ENCODE results near the gene TFPT.

TFPT gene

DNA sequence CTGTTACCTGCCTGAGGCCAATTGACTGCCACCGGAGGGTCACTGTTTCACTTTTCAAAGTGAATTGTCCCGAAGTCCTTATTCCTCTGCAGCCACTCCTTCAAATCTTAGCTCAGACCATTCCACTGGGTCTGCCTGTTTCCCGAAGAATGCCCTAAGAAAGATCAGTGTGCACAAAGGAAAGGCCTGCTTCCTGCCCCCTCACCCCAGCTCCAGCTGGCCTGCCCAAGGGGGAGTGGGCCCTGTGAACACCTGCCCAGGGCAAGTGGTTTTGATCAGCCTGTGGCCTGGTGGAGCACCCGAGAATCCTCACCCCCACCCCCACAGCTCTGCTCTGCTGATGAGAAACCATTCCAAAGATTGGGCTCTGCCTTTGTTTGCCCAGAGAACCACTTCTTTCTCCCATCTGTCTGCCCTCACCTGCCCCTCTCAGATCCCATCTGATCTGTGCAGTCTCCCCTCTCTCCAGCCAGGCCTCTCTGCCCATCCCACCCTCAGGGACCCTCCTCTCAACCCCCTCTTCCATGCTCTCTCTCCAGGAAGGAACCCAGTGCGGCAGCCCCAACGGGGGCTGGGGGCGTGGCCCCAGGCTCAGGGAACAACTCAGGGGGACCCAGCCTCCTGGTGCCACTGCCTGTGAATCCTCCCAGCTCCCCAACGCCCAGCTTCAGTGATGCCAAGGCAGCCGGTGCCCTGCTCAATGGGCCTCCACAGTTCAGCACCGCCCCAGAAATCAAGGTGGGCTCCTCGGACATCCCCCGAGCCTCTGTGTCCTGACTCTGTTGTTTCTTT, 33.8 kb upstream of the TFPT start:
- FAIRE-seq (no peak), DNase-seq (ENCODE audit: low spot score) (no peak)

DNA sequence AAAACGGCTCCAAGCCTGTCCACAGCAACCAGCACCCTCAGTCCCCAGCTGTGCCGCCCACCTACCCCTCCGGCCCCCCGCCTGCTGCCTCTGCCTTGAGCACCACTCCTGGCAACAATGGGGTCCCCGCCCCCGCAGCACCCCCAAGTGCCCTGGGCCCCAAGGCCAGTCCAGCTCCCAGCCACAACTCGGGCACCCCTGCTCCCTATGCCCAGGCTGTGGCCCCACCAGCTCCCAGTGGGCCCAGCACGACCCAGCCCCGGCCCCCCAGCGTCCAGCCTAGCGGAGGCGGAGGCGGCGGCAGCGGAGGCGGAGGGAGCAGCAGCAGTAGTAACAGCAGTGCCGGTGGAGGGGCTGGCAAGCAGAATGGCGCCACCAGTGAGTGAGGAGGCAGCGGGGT, 32.7 kb upstream of the TFPT start:
- no peak for DNase-seq (ENCODE audit: low spot score)
- FAIRE-seq, result no peak

DNA sequence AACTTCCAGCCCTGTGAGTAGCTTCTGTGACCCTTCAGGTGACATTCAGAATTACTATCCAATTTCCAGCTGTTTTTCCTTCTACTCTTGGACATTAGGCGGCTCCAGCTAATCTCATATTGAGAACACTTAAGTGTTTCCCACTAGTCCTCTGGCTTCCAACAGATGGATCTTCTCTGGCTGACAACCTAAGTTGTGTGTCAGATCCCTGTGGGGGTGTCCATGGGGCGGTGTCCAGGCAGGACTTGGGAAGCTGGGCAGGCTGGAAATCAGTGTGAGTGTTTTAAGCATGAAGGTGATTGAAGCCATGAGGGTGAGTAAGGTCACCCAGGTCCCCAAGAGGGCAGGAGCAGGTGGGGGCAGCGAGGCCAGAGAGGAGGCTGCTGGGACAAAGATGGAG, 32.2 kb upstream of the TFPT start:
- FAIRE-seq (no peak), DNase-seq (ENCODE audit: low spot score) (no peak)

DNA sequence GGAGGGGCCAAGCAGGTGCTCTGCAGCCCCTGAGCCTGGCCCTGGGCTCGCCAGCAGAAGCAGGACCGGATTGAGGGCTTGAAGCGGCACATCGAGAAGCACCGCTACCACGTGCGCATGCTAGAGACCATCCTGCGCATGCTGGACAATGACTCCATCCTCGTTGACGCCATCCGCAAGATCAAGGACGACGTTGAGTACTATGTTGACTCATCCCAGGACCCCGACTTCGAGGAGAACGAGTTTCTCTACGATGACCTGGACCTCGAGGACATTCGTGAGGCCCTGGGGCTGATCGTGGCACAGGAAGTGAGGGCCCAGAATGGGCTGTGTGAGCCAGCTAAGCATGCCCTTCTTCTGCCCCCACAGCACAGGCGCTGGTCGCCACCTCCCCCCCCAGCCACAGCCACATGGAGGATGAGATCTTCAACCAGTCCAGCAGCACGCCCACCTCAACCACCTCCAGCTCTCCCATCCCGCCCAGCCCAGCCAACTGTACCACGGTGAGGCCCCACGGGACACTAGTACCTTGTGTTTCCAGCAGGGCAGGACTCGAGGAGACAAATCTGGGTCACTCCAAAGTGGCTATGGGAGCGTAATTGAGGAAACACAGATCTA, 30.2 kb upstream of the TFPT start:
- FAIRE-seq (no peak), DNase-seq (ENCODE audit: low spot score) (no peak)

DNA sequence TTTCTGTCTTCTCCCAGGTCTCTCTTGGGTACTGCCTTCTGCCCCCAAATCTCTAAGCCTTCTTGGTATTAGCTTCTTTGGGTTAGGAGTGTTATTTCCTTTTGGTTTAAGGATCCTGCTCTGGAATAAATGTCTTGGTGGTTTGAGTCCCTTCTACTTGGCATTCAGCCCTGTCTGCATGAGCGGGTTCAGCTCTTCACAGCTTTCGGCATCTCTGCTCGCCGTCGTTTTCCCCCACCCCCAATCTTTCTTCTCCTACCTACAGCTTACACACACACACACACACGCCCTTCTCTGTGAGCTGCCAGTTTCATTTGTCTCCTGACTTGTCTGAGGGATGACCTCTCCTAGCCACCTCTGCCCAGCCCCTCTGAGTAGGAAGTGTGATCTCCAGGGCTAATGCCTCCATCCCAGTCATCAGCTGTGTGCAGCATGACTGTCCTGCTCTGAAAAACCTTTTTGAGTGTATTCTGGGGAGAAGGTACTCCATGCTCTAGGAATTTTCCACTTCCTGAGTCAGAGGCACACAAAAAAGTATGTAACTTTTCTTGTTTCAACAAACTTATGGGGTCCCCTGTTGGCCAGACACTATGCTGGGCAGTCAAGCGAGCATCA, 26.8 kb upstream of the TFPT start:
- FAIRE-seq (no peak), DNase-seq (ENCODE audit: low spot score) (no peak)

DNA sequence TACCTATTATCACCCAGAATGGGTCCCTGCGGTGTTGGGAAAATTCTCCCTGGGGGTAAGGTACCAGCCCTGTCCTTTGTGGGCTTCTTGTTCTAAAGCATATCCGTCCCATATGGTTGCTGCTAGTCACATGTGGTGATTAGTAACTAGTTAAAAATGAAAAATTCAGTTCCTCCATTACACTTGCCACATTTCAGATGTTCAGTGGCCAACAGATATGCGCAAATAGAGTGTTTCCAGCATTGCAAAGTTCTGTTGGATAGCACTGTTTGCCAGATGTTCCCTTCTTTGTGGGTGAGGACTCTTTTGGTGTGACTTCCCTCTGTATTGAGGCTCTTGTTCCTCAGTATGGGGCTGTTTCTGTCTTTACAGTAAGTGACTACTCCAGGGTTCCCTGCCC, 25.9 kb upstream of the TFPT start:
- DNase-seq (ENCODE audit: low spot score), result no peak
- FAIRE-seq, result no peak

DNA sequence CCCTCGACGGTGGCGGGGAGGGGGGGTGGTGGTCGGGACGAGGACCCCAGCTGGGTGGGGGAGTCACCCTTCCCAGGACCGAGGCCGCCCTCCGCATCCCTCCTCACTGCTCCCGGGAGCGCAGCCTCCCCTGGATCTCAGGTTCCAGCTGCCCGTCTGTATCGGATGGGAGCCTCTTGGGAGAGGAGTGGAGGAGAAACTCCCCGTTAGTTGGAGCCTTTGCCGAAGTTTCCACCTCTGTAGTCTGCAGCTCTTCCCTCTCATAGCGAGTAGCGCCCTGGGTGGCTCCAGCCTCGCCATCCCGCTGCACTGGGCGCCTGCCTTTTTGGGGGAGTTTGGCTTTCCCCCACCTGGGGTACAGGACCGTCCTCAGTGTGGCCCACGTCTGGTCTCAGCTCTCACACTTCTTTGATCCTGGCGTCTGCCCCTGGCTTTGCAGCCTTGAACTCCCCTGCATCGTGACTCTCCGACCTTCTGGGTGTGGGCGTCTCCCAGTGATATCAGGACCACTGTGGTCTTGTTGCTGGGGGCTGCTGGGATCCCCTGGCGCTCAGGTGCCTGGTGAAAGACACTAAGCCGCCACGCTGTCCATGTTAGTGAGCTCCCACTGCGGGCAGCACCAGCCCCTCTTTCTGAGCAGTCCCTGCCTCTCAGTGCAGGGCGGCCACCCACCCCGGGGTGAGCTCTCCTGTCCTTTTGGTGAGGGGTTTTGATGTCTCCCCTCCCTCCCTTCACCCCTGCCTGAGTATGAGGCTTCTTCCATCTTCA, 23.2 kb upstream of the TFPT start:
- DNase-seq (ENCODE audit: low spot score), result no peak
- no peak for FAIRE-seq

DNA sequence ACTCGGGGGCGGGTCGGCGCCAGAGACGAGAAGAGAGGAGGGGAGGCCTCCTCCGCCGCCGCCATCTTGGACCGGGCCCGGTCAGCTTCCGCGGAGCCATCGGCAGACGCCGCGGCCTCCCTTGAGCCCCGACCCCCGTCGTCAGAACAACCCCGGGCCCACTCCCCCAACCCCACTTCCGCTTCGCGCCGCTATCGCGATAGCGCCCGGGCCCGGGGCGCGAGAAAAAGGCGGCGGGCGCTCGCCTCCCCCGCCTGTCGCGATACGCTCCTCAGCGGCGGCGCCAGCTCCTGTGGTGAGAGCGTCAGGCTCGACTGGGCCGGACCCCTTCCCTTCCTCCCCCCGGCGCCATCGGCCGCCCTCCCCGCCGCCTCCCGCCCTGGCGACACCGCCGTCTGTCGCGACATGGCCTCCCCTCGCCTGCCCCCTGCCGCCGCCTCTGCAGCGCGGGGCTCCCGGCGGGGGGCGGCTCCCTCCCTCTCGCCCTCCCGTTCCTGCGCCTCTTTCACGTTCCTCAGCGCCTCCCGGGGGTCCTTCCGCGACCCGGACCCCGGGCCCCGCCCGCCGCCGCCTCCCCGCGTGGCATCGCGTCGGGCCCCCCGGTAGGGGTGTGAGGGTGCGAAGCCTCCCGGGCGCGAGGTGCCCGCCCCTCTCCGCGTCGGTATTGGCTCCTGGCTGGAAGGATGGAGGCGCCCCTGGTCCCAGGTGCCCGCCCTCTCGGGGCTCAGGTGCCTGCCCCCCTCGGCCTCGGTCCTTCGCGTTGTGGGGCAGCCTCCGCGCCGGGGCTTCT, 22.4 kb upstream of the TFPT start, which contains the start of gene CNOT3:
Gene CNOT3, plus strand, starts transcription at position 64 of the 790 bp plus-strand sequence. CDS start 5,217 bp downstream, outside the sequence.
- FAIRE-seq (no peak), DNase-seq (ENCODE audit: low spot score) (peak; percentile 28)

DNA sequence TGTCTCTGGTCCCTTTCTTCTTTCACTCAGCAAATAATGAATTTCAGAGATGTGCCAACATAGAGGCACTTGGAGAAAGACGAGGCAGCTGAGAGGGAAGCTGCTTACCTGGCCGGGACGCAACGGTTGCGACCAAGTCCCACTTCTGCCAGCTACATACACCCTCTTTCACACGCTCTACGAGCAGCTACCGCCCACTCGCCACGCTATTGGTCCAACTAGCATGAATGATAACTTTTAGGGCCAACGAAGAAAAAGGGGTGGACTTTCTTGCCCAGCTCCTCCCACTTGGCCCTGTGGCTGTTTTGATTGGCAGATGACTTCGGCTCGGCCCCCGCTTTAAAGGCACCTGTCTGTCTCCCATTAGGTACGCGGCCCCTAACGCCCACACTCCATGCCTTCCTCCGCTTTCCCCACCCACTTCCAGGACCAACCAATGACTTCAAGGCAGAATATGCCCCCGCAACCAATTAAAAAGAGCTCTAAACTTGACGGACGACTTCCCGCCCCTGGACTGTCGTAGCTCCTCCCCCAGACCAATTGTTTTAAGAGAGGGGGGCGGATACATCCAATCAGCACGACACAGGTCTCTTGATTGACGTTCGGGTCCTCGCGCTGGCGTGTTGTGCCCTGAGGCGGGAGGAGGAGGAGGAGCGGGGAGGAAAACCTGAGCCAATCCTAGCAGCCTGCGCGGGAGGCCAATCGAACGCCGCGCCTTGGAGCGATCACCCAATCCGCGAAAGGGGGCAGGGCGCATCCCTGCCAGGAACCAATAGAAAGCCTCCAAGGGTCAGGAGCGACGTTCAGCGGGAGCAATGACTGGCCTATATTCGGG, 21.6 kb upstream of the TFPT start:
- FAIRE-seq (peak; percentile 93), DNase-seq (ENCODE audit: low spot score) (peak; percentile 96)

DNA sequence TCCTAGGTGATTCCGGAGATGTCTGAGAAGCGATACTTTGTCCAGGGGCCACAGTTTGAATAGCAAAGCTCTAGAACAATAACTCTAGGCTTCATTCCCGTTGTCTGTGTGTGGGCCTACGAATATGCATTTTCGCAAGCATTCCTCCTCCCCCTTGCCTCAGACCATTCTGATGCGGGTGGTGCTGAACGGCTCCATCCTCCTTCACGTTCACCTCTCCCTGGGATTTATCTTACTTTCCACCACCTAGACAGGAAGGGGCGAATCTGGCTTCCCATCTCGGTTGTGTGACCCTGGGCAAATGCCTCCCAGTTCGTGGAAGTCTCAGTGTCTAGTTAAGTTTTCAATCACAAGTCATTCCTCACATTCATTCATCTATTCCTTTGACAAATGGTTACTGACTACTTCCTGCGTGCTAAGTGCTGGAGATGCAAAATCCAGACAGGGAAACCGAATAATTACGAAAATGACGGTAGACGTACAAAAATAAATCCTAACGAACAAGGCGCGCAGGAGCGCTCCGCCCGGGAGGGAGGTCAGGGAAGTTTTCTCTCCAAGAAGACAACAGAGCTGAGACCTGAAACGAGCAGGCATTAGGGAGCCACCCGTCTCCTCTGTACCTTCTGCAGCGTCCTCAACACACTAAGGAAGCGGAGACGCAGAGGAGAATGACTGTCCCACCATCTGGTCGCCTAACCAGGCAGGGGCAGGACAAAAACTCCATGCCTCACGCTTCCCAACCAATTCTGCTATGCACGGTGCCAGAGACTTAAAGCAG, 20.8 kb upstream of the TFPT start:
- FAIRE-seq, result no peak
- DNase-seq (ENCODE audit: low spot score), result peak; percentile 16

DNA sequence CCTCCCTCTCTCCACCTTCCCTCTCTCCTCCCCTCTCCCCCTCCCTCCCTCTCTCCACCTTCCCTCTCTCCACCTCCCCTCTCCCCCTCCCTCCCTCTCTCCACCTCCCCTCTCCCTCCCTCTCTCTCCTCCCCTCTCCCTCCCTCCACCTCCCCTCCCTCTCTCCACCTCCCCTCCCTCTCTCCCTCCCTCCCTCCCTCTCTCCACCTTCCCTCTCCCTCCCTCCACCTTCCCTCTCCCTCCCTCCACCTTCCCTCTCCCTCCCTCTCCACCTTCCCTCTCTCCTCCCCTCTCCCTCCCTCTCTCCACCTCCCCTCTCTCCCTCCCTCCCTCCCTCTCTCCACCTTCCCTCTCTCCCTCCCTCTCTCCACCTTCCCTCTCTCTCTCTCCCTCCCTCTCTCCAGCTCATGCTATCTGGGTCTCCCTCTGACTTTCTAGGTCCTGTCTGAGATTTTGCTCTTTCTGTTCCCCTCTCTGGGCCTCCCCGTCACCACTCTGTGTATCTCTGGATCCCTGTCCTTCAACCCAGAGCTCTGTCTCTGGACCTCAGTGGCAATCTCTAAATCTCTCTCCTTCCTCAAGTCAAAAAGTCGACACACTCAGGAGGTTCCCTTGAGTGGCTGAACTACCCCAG, 18.6 kb upstream of the TFPT start:
- FAIRE-seq, result no peak

DNA sequence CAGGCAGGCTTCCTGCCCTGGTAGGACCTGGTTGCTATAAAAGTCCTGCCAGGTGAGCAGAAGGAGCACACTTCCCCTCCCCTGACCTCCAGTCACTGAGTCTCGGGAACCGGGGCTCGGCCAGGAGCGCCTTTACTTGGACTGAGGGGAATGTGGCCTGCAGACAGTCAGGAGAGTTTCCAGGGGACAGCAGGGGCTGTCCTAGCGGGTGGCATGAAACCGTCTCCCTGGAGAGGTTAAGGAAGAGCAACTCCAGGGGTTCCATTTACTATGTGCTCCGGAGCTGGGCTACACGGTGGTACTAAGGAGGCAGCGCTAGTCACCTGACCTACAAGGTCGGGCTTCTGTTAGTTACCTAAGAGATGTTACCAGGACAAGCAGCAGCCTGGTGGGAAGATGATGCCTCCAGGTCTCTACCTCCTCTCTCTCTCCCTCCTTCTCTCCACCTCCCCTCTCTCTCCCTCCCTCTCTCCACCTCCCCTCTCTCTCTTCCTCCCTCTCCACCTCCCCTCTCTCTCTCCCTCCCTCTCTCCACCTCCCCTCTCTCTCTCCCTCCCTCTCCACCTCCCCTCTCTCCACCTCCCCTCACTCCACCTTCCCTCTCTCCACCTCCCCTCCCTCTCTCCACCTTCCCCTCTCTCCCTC, 18.0 kb upstream of the TFPT start:
- FAIRE-seq (no peak), DNase-seq (ENCODE audit: low spot score) (peak; percentile 40)

More for the DNA sequence above, 18.6 kb upstream of the TFPT start:
- DNase-seq (ENCODE audit: low spot score), result no peak

DNA sequence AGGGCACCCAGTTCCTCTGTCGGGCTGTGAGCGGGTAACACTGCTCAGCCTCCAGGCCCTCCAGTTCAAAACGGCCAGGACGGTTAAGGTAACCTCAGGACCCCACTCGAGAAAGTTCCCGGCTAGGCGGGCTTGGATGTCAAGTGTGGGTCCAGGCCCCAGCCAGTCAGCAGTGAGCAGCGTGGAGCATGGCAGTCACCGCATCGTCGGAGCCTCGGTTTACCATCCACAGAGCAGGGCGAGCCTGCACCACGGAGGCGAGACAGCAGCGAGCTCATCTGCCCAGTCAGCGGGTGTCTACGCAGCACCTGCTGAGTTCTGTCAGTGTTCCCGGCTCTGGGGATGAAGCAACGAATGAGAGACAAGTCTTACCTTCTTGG, 14.2 kb upstream of the TFPT start:
- no peak for FAIRE-seq

DNA sequence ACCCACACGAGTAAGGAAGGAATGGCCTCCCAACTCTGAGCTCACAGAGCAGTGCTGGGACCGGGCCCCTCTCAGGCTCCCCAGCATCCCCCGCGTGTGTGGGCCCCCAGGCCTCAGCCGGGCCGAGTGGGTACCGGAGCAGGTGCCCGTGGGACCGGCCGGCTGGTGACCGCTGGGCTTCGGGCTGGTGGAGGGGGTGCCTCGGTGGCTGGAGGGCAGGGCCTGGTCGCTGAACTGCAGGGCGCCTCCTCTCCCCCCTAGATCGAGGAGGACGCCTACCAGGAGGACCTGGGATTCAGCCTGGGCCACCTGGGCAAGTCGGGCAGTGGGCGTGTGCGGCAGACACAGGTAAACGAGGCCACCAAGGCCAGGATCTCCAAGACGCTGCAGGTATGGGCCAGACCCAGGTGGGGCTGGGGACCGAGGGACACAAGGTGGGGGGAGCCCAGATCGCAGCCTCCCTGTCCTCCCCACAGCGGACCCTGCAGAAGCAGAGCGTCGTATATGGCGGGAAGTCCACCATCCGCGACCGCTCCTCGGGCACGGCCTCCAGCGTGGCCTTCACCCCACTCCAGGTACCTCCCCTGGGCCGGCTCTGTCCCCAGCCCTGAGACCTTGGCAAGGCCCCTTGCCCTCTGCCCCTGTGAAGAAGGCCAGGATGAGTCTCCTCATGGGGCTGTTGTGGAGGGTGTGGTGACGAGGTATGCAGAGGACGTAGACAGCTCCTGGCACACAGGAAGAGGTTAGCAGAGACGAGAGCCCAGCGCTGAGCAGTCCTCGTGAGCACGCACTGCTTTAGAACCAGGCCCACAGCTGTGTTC, 13.5 kb upstream of the TFPT start:
- DNase-seq (ENCODE audit: low spot score) (no peak), FAIRE-seq (no peak)

More for the DNA sequence above, 14.2 kb upstream of the TFPT start:
- no peak for DNase-seq (ENCODE audit: low spot score)

DNA sequence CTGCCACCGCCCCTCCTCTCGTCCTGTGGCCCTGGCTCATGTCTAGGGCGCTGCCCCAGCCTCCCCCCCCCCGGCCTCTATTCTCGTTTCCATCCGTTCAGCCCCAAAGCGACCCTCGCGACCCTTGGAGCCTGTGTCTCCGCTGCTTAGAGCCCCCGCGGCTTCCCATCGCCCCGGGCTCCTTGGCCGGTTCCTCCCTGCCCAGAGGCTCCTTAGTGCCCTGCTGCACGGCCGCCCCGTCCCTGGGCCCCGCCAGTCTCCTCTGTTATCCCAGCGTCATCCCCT, 12.9 kb upstream of the TFPT start:
- DNase-seq (ENCODE audit: low spot score) (no peak), FAIRE-seq (no peak)

DNA sequence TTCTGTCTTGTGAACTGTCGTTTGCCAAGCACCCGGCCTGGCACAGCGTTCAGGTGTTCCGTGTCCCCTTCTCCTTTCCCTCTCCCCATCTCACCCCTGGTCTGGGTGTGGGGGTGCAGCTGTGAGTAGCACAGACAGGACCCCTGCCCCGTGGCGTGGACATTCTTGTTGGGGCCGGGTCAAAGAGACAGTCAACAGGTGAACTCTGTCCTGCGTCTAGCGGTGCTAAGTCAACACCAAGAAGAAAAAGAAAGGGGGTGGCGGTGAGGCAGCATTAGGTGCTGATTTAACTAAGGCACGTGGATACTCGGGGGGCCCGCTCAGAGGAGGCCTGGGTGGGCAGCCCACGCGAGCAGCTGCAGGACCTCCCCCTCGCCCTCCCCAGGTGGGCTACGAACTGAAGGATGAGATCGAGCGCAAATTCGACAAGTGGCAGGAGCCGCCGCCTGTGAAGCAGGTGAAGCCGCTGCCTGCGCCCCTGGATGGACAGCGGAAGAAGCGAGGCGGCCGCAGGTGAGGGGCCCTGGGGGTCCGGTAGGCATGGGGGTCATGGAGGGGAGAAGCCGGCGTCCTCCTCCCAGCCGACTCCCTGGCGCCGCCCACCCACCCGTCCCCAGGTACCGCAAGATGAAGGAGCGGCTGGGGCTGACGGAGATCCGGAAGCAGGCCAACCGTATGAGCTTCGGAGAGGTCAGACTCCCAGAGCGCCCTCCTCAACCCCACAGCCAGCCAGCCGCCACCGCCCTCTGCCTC, 12.4 kb upstream of the TFPT start:
- FAIRE-seq, result no peak

DNA sequence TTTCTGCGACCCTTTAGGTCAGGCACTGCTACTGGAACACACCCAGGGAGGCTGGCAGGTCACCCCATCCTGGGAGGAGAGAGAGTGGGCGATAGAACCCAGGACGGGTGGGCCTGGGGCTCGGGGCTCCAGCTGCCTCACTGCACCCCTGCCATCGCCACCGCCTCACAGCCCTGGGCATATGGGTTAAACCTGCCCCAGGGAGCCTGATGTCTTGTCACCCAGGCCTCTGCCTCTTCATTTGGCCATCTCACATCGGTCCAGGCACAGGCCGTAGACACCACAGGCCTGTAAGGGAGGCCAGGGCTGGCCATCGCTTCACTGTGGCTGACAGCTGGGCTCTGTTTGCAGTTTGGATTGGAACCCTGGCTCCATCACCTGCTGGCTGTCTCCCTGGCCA, 10.3 kb upstream of the TFPT start:
- no peak for FAIRE-seq
- no peak for DNase-seq (ENCODE audit: low spot score)

More for the DNA sequence above, 12.4 kb upstream of the TFPT start:
- DNase-seq (ENCODE audit: low spot score), result no peak
